ENCODE results near the gene B4GALT5. TPM values are rescaled to one million over a fixed set of nuclear protein-coding genes. Genes with fewer than 3 reads are reported as not detected.
"Not testable (repeated sequence)": the region's sequence is repeated elsewhere in the genome, so short reads cannot be mapped to it uniquely, and the experiment has no call there.

The B4GALT5 gene
- total RNA-seq, 1 experiment from 2014 or later = 92.5 TPM

GRCh38 chr20:49706630-49707091 lies 7.0 kb downstream of the B4GALT5 start:
- RAD21 ChIA-PET (ENCODE audit: low non-redundant PET in 1 of 2, low total read pairs in 2 of 2, uncharacterized antibody in 2 of 2, unreplicated experiment in 2 of 2) = no interaction called here
- BruUV-seq (replicated peaks) = no TSS peak
- Histone ChIP-seq H3K9me2 (ENCODE audit: insufficient read depth) (no peaks in the 10 kb centered on the region), H3K4me3 (replicated peaks in 1 of 2; ENCODE audit: low read depth in 1 of 2, low read length in 2 of 2) (no peak overlapping the region), H3K4me2 (ENCODE audit: low read length) (no peak overlapping the region), H3K4me1 (ENCODE audit: control insufficient read depth in 1 of 2, insufficient read depth in 2 of 2, low read length in 2 of 2) (peaks cover 32 to 46% of the 10 kb centered on the region in 2 experiments), H2AFZ (ENCODE audit: low read depth, low read length, poor library complexity, severe bottlenecking) (no peak overlapping the region), H3K27ac (ENCODE audit: low read depth, low read length) (no peak overlapping the region), H3K27me3 (ENCODE audit: insufficient read depth, low read length) (no peaks in the 10 kb centered on the region), H4K20me1 (ENCODE audit: insufficient read depth) (peaks cover 18% of the 10 kb centered on the region; the same call in 1 of the 2 replicates), H3K36me3 (ENCODE audit: control insufficient read depth in 1 of 2, insufficient read depth in 2 of 2, low read length in 2 of 2) (no peaks in the 10 kb centered on the region), H3K9ac (ENCODE audit: low read length) (no peak overlapping the region), H3K9me3 (ENCODE audit: control insufficient read depth in 1 of 2, insufficient read depth in 1 of 2, low read depth in 1 of 2, low read length in 2 of 2) (no peaks in the 10 kb centered on the region), H3K79me2 (ENCODE audit: insufficient read depth, low read length) (peaks cover 99% of the 10 kb centered on the region)
- intact Hi-C loops (cut with micrococcal nuclease) = no loop called here
- ATAC-seq (peak; percentile 33; the same call in 1 of the 2 replicates), DNase-seq (ENCODE audit: low read depth, low spot score) (no peak)
- POLR2A ChIA-PET = interaction anchor here (0.8 kb wide), 1 partner anchor 21 kb away, joined by 5 read pairs; no protein-coding TSS in a partner anchor
- CTCF ChIA-PET = interaction anchor here (1.6 kb wide), 1 partner anchor 10 kb away, joined by 6 read pairs; no protein-coding TSS in a partner anchor
- TF ChIP-seq SRF (IDR thresholded peaks at IDR 0.05; ENCODE audit: low read depth) = no peak
- TF ChIP-seq CBX3 (IDR thresholded peaks at IDR 0.05; ENCODE audit: low read depth) = no peak
- TF ChIP-seq ZNF274 (IDR thresholded peaks at IDR 0.05; ENCODE audit: low read depth, low read length) = no peak
- TF ChIP-seq ATF3 (IDR thresholded peaks at IDR 0.05) = no peak
- TF ChIP-seq SP1 (IDR thresholded peaks at IDR 0.05; ENCODE audit: low read depth) = no peak
- no peak for TF ChIP-seq REST (IDR thresholded peaks at IDR 0.05; ENCODE audit: low read depth)
- no peak for TF ChIP-seq RAD21 (IDR thresholded peaks at IDR 0.05; ENCODE audit: low read depth)
- TF ChIP-seq TCF7L2 (IDR thresholded peaks at IDR 0.05; ENCODE audit: borderline replicate concordance, extremely low read depth, insufficient read depth, insufficient read length) = no peak
- TF ChIP-seq CEBPB (IDR thresholded peaks at IDR 0.05; ENCODE audit: low read depth) = no peak
- no peak for TF ChIP-seq ELF1 (IDR thresholded peaks at IDR 0.05; ENCODE audit: borderline replicate concordance, low read depth)
- TF ChIP-seq MAX (IDR thresholded peaks at IDR 0.05) = no peak
- no peak for TF ChIP-seq EZH2 (IDR thresholded peaks at IDR 0.05)
- TF ChIP-seq POLR2AphosphoS5 (IDR thresholded peaks at IDR 0.05; ENCODE audit: low read depth, low read length) = no peak
- no peak for TF ChIP-seq POLR2A (IDR thresholded peaks at IDR 0.05; ENCODE audit: borderline replicate concordance, extremely low read depth, insufficient read depth, insufficient read length)
- no peak for TF ChIP-seq SIN3A (IDR thresholded peaks at IDR 0.05; ENCODE audit: low read depth)
- TF ChIP-seq ZFX (IDR thresholded peaks at IDR 0.05) = no peak

GRCh38 chr20:49705893-49706292 lies 7.8 kb downstream of the B4GALT5 start:
- not testable (repeated sequence) for H3K9me2 ChIP-seq (ENCODE audit: insufficient read depth); ATAC-seq

More at GRCh38 chr20:49705893-49706292, 7.8 kb downstream of the B4GALT5 start:
- H3K4me1 ChIP-seq (ENCODE audit: control insufficient read depth in 1 of 2, insufficient read depth in 2 of 2, low read length in 2 of 2) = peaks cover 32 to 46% of the 10 kb centered on the region in 2 experiments
- H3K27me3 ChIP-seq (ENCODE audit: insufficient read depth, low read length); H3K9me3 ChIP-seq (ENCODE audit: control insufficient read depth in 1 of 2, insufficient read depth in 1 of 2, low read depth in 1 of 2, low read length in 2 of 2); intact Hi-C loops (cut with micrococcal nuclease); H3K9ac ChIP-seq (ENCODE audit: low read length); H3K36me3 ChIP-seq (ENCODE audit: control insufficient read depth in 1 of 2, insufficient read depth in 2 of 2, low read length in 2 of 2); H3K27ac ChIP-seq (ENCODE audit: low read depth, low read length); BruUV-seq (replicated peaks); H3K4me2 ChIP-seq (ENCODE audit: low read length); DNase-seq (ENCODE audit: low read depth, low spot score); H3K4me3 ChIP-seq (replicated peaks in 1 of 2; ENCODE audit: low read depth in 1 of 2, low read length in 2 of 2); H2AFZ ChIP-seq (ENCODE audit: low read depth, low read length, poor library complexity, severe bottlenecking): not testable (repeated sequence)
- peaks cover 24% of the 10 kb centered on the region; the same call in 1 of the 2 replicates for H4K20me1 ChIP-seq (ENCODE audit: insufficient read depth)
- CTCF ChIA-PET = interaction anchor here (1.6 kb wide), 1 partner anchor 9 kb away, joined by 6 read pairs; no protein-coding TSS in a partner anchor
- POLR2A ChIA-PET = interaction anchor here (0.8 to 1.1 kb wide), 2 partner anchors 12 to 20 kb away, joined by 3 to 5 read pairs; no protein-coding TSS in a partner anchor
- peaks cover 99% of the 10 kb centered on the region for H3K79me2 ChIP-seq (ENCODE audit: insufficient read depth, low read length)
- RAD21 ChIA-PET (ENCODE audit: low non-redundant PET in 1 of 2, low total read pairs in 2 of 2, uncharacterized antibody in 2 of 2, unreplicated experiment in 2 of 2) = interaction anchor here in 1 of 2 experiments (0.6 kb wide), 1 partner anchor 26 kb away, joined by 3 read pairs; no protein-coding TSS in a partner anchor
